HS-5 (cell line): ENCODE results near the gene PGAM2.

Experiments
- DNase-seq: peaks from one replicate; pipeline ENCODE4 v3.0.0-alpha.2; 2012; ENCODE audit warnings: low read depth

PGAM2 gene

GRCh38 chr7:44083796-44084195, 18.4 kb upstream of the PGAM2 start:
- no peak for DNase-seq

GRCh38 chr7:44082541-44083207, 17.3 kb upstream of the PGAM2 start:
- peak; percentile 99 for DNase-seq

- no peak for DNase-seq
Measured at GRCh38 chr7:44081266-44081748, 15.9 kb upstream of the PGAM2 start.

- DNase-seq = no peak
Measured at GRCh38 chr7:44080686-44081265, 15.4 kb upstream of the PGAM2 start.

GRCh38 chr7:44080118-44080517, 14.8 kb upstream of the PGAM2 start:
- DNase-seq = no peak

GRCh38 chr7:44079331-44080021, 14.1 kb upstream of the PGAM2 start:
- DNase-seq = no peak

GRCh38 chr7:44078521-44078920, 13.2 kb upstream of the PGAM2 start:
- no peak for DNase-seq

- no peak for DNase-seq
Measured at GRCh38 chr7:44077681-44078091, 12.3 kb upstream of the PGAM2 start.

- DNase-seq = no peak
Measured at GRCh38 chr7:44077061-44077460, 11.7 kb upstream of the PGAM2 start.

GRCh38 chr7:44076101-44076895, 10.9 kb upstream of the PGAM2 start:
- no peak for DNase-seq

GRCh38 chr7:44075296-44076075, 10.1 kb upstream of the PGAM2 start:
- DNase-seq = no peak

GRCh38 chr7:44074349-44074695, 9.0 kb upstream of the PGAM2 start:
- no peak for DNase-seq

- no peak for DNase-seq
Measured at GRCh38 chr7:44073664-44074348, 8.4 kb upstream of the PGAM2 start.

GRCh38 chr7:44072364-44073231, 7.2 kb upstream of the PGAM2 start:
- peak; percentile 86 for DNase-seq

- no peak for DNase-seq
Measured at GRCh38 chr7:44071726-44072363, 6.5 kb upstream of the PGAM2 start.

GRCh38 chr7:44068054-44068453, 2.7 kb upstream of the PGAM2 start:
- no peak for DNase-seq

GRCh38 chr7:44067064-44067951, 1.9 kb upstream of the PGAM2 start:
- DNase-seq = no peak

- no peak for DNase-seq
Measured at GRCh38 chr7:44066494-44067063, 1.2 kb upstream of the PGAM2 start.
